Fibroblast of mammary gland (primary cell): ENCODE data around the gene CALCA.
A peak's percentile ranks its signal among the peaks of the same experiment; 100 is the strongest.

Experiments used
- DNase-seq: peaks from one replicate; pipeline ENCODE4 v3.0.0-alpha.2; 2010; ENCODE audit warnings: low read depth
- H3K4me3 ChIP-seq: 2 replicates; pipeline ENCODE4 v1.5.1; 2011; ENCODE audit warnings: low read depth, mild to moderate bottlenecking, low read length, moderate library complexity; ENCODE audit not compliant: control insufficient read depth
- TF ChIP-seq, protein P1 (sequence below): conservative IDR thresholded peaks from 2 replicates; pipeline ENCODE4 v1.5.1; 2011; ENCODE audit warnings: low read depth, low read length, inconsistent platforms; ENCODE audit not compliant: control insufficient read depth, insufficient read depth

The CALCA gene

GRCh38 chr11:14980854-14981253 lies 8.7 kb upstream of the CALCA start:
- TF ChIP-seq, protein P1, sequence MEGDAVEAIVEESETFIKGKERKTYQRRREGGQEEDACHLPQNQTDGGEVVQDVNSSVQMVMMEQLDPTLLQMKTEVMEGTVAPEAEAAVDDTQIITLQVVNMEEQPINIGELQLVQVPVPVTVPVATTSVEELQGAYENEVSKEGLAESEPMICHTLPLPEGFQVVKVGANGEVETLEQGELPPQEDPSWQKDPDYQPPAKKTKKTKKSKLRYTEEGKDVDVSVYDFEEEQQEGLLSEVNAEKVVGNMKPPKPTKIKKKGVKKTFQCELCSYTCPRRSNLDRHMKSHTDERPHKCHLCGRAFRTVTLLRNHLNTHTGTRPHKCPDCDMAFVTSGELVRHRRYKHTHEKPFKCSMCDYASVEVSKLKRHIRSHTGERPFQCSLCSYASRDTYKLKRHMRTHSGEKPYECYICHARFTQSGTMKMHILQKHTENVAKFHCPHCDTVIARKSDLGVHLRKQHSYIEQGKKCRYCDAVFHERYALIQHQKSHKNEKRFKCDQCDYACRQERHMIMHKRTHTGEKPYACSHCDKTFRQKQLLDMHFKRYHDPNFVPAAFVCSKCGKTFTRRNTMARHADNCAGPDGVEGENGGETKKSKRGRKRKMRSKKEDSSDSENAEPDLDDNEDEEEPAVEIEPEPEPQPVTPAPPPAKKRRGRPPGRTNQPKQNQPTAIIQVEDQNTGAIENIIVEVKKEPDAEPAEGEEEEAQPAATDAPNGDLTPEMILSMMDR, result no peak
- peak; percentile 85 for DNase-seq
- H3K4me3 ChIP-seq, result no peak overlapping the region

DNA sequence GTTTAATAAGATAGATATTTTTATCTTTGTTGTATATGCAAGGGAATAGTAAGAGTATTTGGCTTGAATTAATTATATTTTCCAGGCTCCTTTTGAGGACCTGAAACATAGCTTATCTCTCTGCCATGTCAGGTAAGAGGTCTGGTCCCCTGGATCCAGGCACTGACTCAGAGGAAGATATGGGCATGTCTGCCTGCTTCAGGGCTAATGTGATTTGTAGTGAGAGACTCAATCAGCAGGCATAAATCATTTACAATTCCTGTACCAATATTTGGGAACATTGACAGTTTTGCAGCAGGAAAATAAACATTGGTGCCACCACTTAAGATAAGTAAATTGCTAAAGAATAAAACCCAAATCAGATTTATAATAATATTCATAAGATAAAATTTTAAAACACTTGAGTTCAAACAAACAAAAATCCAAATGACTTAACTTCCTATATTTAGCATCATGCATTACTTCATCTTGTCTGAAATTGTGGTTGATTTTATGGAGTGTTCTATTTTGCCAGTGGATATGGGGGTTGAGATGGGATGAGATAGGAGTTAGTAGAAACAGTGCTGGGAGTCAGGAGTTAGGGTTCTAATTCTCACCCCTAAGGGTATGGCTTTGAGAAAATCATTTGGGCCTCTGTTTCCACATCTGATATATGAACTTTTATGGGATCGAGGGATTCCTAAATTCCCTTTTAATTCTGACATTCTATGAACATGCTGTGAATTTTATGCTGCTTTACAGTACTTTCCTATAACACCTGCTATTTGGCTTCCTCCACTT lies 5.1 kb upstream of the CALCA start:
- H3K4me3 ChIP-seq, result no peak overlapping the region
- no peak for DNase-seq
- TF ChIP-seq, protein P1, result no peak

- no peak overlapping the region for H3K4me3 ChIP-seq
- TF ChIP-seq, protein P1, result no peak
- no peak for DNase-seq
Observed at GRCh38 chr11:14975252-14975587, 3.1 kb upstream of the CALCA start.

GRCh38 chr11:14974515-14975251 lies 2.5 kb upstream of the CALCA start:
- TF ChIP-seq, protein P1, result peak; percentile 75
- no peak overlapping the region for H3K4me3 ChIP-seq
- DNase-seq, result peak; percentile 47

- TF ChIP-seq, protein P1, result no peak
- no peak overlapping the region for H3K4me3 ChIP-seq
- no peak for DNase-seq
Observed at GRCh38 chr11:14973621-14974514, 1.7 kb upstream of the CALCA start.

GRCh38 chr11:14972581-14973495 lies 687 bp upstream of the CALCA start:
- TF ChIP-seq, protein P1, result no peak
- H3K4me3 ChIP-seq, result no peak overlapping the region
- no peak for DNase-seq
